ENCODE measurements around the gene RCAN2. TPM values are rescaled to one million over a fixed set of nuclear protein-coding genes. Genes with fewer than 3 reads are reported as not detected.
A peak's percentile ranks its signal among the peaks of the same experiment; 100 is the strongest.

RCAN2 gene
- polyA plus RNA-seq, 1 donor, result 4.7 TPM

- Histone ChIP-seq H3K4me3 (ENCODE audit: low read length) (no peak overlapping the region), H3K4me1 (ENCODE audit: control insufficient read depth, insufficient read depth, low read length) (no peaks in the 10 kb centered on the region), H3K27ac (ENCODE audit: low read length) (no peak overlapping the region), H3K9me3 (ENCODE audit: control insufficient read depth, low read depth, low read length) (peaks cover 5% of the 10 kb centered on the region), H3K27me3 (ENCODE audit: control insufficient read depth, insufficient read depth, low read length) (no peaks in the 10 kb centered on the region), H3K36me3 (ENCODE audit: control insufficient read depth, insufficient read depth, low read length) (no peaks in the 10 kb centered on the region)
- 92% methylated on average over 2 of the region's 2 CpGs for WGBS (ENCODE audit: insufficient coverage, low lambda C conversion rate)
- DNase-seq, result no peak
These were observed 51.1 kb downstream of the RCAN2 start for GRCh38 chr6:46440141-46440540.

GRCh38 chr6:46438245-46438644 lies 53.0 kb downstream of the RCAN2 start:
- whole genome bisulfite sequencing (ENCODE audit: insufficient coverage, low lambda C conversion rate), result no CpG with 5 or more reads among the region's 4 CpGs

GRCh38 chr6:46437671-46438221 lies 53.5 kb downstream of the RCAN2 start:
- H3K27me3 ChIP-seq (ENCODE audit: control insufficient read depth, insufficient read depth, low read length), result no peaks in the 10 kb centered on the region
- no peak overlapping the region for H3K27ac ChIP-seq (ENCODE audit: low read length)
- H3K36me3 ChIP-seq (ENCODE audit: control insufficient read depth, insufficient read depth, low read length), result no peaks in the 10 kb centered on the region
- no peak overlapping the region for H3K4me3 ChIP-seq (ENCODE audit: low read length)
- H3K4me1 ChIP-seq (ENCODE audit: control insufficient read depth, insufficient read depth, low read length), result no peaks in the 10 kb centered on the region
- no peaks in the 10 kb centered on the region for H3K9me3 ChIP-seq (ENCODE audit: control insufficient read depth, low read depth, low read length)
- DNase-seq, result no peak

More at GRCh38 chr6:46438245-46438644, 53.0 kb downstream of the RCAN2 start:
- Histone ChIP-seq H3K36me3 (ENCODE audit: control insufficient read depth, insufficient read depth, low read length) (no peaks in the 10 kb centered on the region), H3K9me3 (ENCODE audit: control insufficient read depth, low read depth, low read length) (no peaks in the 10 kb centered on the region), H3K27ac (ENCODE audit: low read length) (no peak overlapping the region), H3K4me3 (ENCODE audit: low read length) (no peak overlapping the region), H3K27me3 (ENCODE audit: control insufficient read depth, insufficient read depth, low read length) (no peaks in the 10 kb centered on the region), H3K4me1 (ENCODE audit: control insufficient read depth, insufficient read depth, low read length) (no peaks in the 10 kb centered on the region)
- no peak for DNase-seq

- no peak overlapping the region for H3K27ac ChIP-seq (ENCODE audit: low read length)
- DNase-seq, result no peak
- H3K4me1 ChIP-seq (ENCODE audit: control insufficient read depth, insufficient read depth, low read length), result no peaks in the 10 kb centered on the region
- no peaks in the 10 kb centered on the region for H3K27me3 ChIP-seq (ENCODE audit: control insufficient read depth, insufficient read depth, low read length)
- H3K36me3 ChIP-seq (ENCODE audit: control insufficient read depth, insufficient read depth, low read length), result no peaks in the 10 kb centered on the region
- no peaks in the 10 kb centered on the region for H3K9me3 ChIP-seq (ENCODE audit: control insufficient read depth, low read depth, low read length)
- H3K4me3 ChIP-seq (ENCODE audit: low read length), result no peak overlapping the region
These were observed 68.6 kb downstream of the RCAN2 start for GRCh38 chr6:46422619-46423018.

GRCh38 chr6:46421939-46422338 lies 69.3 kb downstream of the RCAN2 start:
- no peak for DNase-seq
- Histone ChIP-seq H3K4me3 (ENCODE audit: low read length) (no peak overlapping the region), H3K36me3 (ENCODE audit: control insufficient read depth, insufficient read depth, low read length) (no peaks in the 10 kb centered on the region), H3K27ac (ENCODE audit: low read length) (no peak overlapping the region), H3K4me1 (ENCODE audit: control insufficient read depth, insufficient read depth, low read length) (no peaks in the 10 kb centered on the region), H3K9me3 (ENCODE audit: control insufficient read depth, low read depth, low read length) (no peaks in the 10 kb centered on the region), H3K27me3 (ENCODE audit: control insufficient read depth, insufficient read depth, low read length) (no peaks in the 10 kb centered on the region)
- WGBS (ENCODE audit: insufficient coverage, low lambda C conversion rate), result 80% methylated on average over 1 of the region's 3 CpGs

GRCh38 chr6:46420921-46421638 lies 70.2 kb downstream of the RCAN2 start:
- Histone ChIP-seq H3K36me3 (ENCODE audit: control insufficient read depth, insufficient read depth, low read length) (no peaks in the 10 kb centered on the region), H3K27ac (ENCODE audit: low read length) (no peak overlapping the region), H3K9me3 (ENCODE audit: control insufficient read depth, low read depth, low read length) (no peaks in the 10 kb centered on the region), H3K27me3 (ENCODE audit: control insufficient read depth, insufficient read depth, low read length) (no peaks in the 10 kb centered on the region), H3K4me3 (ENCODE audit: low read length) (no peak overlapping the region), H3K4me1 (ENCODE audit: control insufficient read depth, insufficient read depth, low read length) (no peaks in the 10 kb centered on the region)
- WGBS (ENCODE audit: insufficient coverage, low lambda C conversion rate), result 91% methylated on average over 3 of the region's 3 CpGs
- DNase-seq, result no peak

- H3K36me3 ChIP-seq (ENCODE audit: control insufficient read depth, insufficient read depth, low read length), result no peaks in the 10 kb centered on the region
- DNase-seq, result peak; percentile 26 to 42
- no peak overlapping the region for H3K4me3 ChIP-seq (ENCODE audit: low read length)
- H3K4me1 ChIP-seq (ENCODE audit: control insufficient read depth, insufficient read depth, low read length), result no peaks in the 10 kb centered on the region
- no peaks in the 10 kb centered on the region for H3K9me3 ChIP-seq (ENCODE audit: control insufficient read depth, low read depth, low read length)
- no peaks in the 10 kb centered on the region for H3K27me3 ChIP-seq (ENCODE audit: control insufficient read depth, insufficient read depth, low read length)
- WGBS (ENCODE audit: insufficient coverage, low lambda C conversion rate), result no CpG with 5 or more reads among the region's 2 CpGs
- H3K27ac ChIP-seq (ENCODE audit: low read length), result no peak overlapping the region
These were observed 71.7 kb downstream of the RCAN2 start for GRCh38 chr6:46419576-46420002.

GRCh38 chr6:46414398-46414797 lies 76.9 kb downstream of the RCAN2 start:
- DNase-seq, result no peak
- no CpG with 5 or more reads among the region's 1 CpG for WGBS (ENCODE audit: insufficient coverage, low lambda C conversion rate)
- no peak overlapping the region for H3K27ac ChIP-seq (ENCODE audit: low read length)
- H3K4me1 ChIP-seq (ENCODE audit: control insufficient read depth, insufficient read depth, low read length), result no peaks in the 10 kb centered on the region
- no peak overlapping the region for H3K4me3 ChIP-seq (ENCODE audit: low read length)
- H3K36me3 ChIP-seq (ENCODE audit: control insufficient read depth, insufficient read depth, low read length), result no peaks in the 10 kb centered on the region
- H3K9me3 ChIP-seq (ENCODE audit: control insufficient read depth, low read depth, low read length), result no peaks in the 10 kb centered on the region
- no peaks in the 10 kb centered on the region for H3K27me3 ChIP-seq (ENCODE audit: control insufficient read depth, insufficient read depth, low read length)

GRCh38 chr6:46412662-46413061 lies 78.6 kb downstream of the RCAN2 start:
- Histone ChIP-seq H3K36me3 (ENCODE audit: control insufficient read depth, insufficient read depth, low read length) (no peaks in the 10 kb centered on the region), H3K4me3 (ENCODE audit: low read length) (no peak overlapping the region), H3K27me3 (ENCODE audit: control insufficient read depth, insufficient read depth, low read length) (no peaks in the 10 kb centered on the region), H3K9me3 (ENCODE audit: control insufficient read depth, low read depth, low read length) (no peaks in the 10 kb centered on the region), H3K27ac (ENCODE audit: low read length) (no peak overlapping the region), H3K4me1 (ENCODE audit: control insufficient read depth, insufficient read depth, low read length) (no peaks in the 10 kb centered on the region)
- WGBS (ENCODE audit: insufficient coverage, low lambda C conversion rate), result no CpG with 5 or more reads among the region's 2 CpGs
- no peak for DNase-seq

GRCh38 chr6:46411456-46412197 lies 79.6 kb downstream of the RCAN2 start:
- no peak for DNase-seq
- Histone ChIP-seq H3K4me1 (ENCODE audit: control insufficient read depth, insufficient read depth, low read length) (no peaks in the 10 kb centered on the region), H3K4me3 (ENCODE audit: low read length) (no peak overlapping the region), H3K9me3 (ENCODE audit: control insufficient read depth, low read depth, low read length) (no peaks in the 10 kb centered on the region), H3K36me3 (ENCODE audit: control insufficient read depth, insufficient read depth, low read length) (no peaks in the 10 kb centered on the region), H3K27ac (ENCODE audit: low read length) (no peak overlapping the region), H3K27me3 (ENCODE audit: control insufficient read depth, insufficient read depth, low read length) (no peaks in the 10 kb centered on the region)
- WGBS (ENCODE audit: insufficient coverage, low lambda C conversion rate), result 83% methylated on average over 2 of the region's 3 CpGs

All from large intestine (tissue), 3 donors.